Upper lobe of left lung (tissue), 4 donors: ENCODE data around the gene SMKR1.

Source experiments
- CTCF ChIP-seq, 6 experiments: fragments of 450-650 bp in 4 of 6; fragments of 200-600 bp in 2 of 6; sonication (generic) in 2 of 6; IDR thresholded peaks; one replicate each; pipeline ENCODE4 v1.5.1; 2016 to 2019; ENCODE audit warnings: antibody characterized with exemption in 6 of 6
- POLR2A ChIP-seq, 4 donors: fragments of 450-650 bp; IDR thresholded peaks; one replicate each; pipeline ENCODE4 v1.5.1; 2016 to 2017; ENCODE audit warnings: antibody characterized with exemption in 4 of 4, mild to moderate bottlenecking in 2 of 4

GRCh38 chr7:129535896-129536295 is 33.6 kb downstream of the SMKR1 start:
- TF ChIP-seq CTCF (IDR thresholded peaks at IDR 0.05) (no peak), POLR2A (IDR thresholded peaks at IDR 0.05) (no peak)
